Activated T-cell treated with anti-CD3 and anti-CD28 coated beads for 24 hours (primary cell): ENCODE measurements around the gene PTTG1IP.

ENCODE experiments used
- DNase-seq: peaks from one replicate; pipeline ENCODE4 v3.0.0-alpha.2; 2020; ENCODE audit warnings: low read depth

Gene PTTG1IP

GRCh38 chr21:44865561-44866280, 7.8 kb downstream of the PTTG1IP start:
- no peak for DNase-seq

GRCh38 chr21:44862869-44863685, 10.4 kb downstream of the PTTG1IP start:
- no peak for DNase-seq

GRCh38 chr21:44858791-44859190, 14.7 kb downstream of the PTTG1IP start:
- no peak for DNase-seq

- DNase-seq, result no peak
Measured at GRCh38 chr21:44858291-44858690, 15.2 kb downstream of the PTTG1IP start.

GRCh38 chr21:44857127-44857892, 16.2 kb downstream of the PTTG1IP start:
- DNase-seq, result no peak

- DNase-seq, result no peak
Measured at GRCh38 chr21:44856131-44856530, 17.4 kb downstream of the PTTG1IP start.

GRCh38 chr21:44855572-44855971, 17.9 kb downstream of the PTTG1IP start:
- DNase-seq, result no peak

GRCh38 chr21:44854664-44855446, 18.6 kb downstream of the PTTG1IP start:
- no peak for DNase-seq

GRCh38 chr21:44854391-44854663, 19.2 kb downstream of the PTTG1IP start:
- DNase-seq, result no peak

GRCh38 chr21:44853601-44854390, 19.7 kb downstream of the PTTG1IP start:
- no peak for DNase-seq

- no peak for DNase-seq
Measured at GRCh38 chr21:44850905-44851657, 22.4 kb downstream of the PTTG1IP start.

- DNase-seq, result no peak
Measured at GRCh38 chr21:44850208-44850800, 23.2 kb downstream of the PTTG1IP start.

GRCh38 chr21:44849616-44850130, 23.8 kb downstream of the PTTG1IP start:
- DNase-seq, result no peak

GRCh38 chr21:44848821-44849521, 24.5 kb downstream of the PTTG1IP start:
- DNase-seq, result no peak

GRCh38 chr21:44847261-44848056, 26.0 kb downstream of the PTTG1IP start:
- DNase-seq, result no peak

GRCh38 chr21:44846485-44847260, 26.8 kb downstream of the PTTG1IP start:
- DNase-seq, result peak; percentile 38

GRCh38 chr21:44846224-44846484, 27.3 kb downstream of the PTTG1IP start:
- DNase-seq, result no peak
